Measurements from ENCODE around the gene SEMA3D. TPM values are rescaled to one million over a fixed set of nuclear protein-coding genes. Genes with fewer than 3 reads are reported as not detected.

Gene SEMA3D
- total RNA-seq, 1 donor from 2014 or later: 9.1 TPM

DNA sequence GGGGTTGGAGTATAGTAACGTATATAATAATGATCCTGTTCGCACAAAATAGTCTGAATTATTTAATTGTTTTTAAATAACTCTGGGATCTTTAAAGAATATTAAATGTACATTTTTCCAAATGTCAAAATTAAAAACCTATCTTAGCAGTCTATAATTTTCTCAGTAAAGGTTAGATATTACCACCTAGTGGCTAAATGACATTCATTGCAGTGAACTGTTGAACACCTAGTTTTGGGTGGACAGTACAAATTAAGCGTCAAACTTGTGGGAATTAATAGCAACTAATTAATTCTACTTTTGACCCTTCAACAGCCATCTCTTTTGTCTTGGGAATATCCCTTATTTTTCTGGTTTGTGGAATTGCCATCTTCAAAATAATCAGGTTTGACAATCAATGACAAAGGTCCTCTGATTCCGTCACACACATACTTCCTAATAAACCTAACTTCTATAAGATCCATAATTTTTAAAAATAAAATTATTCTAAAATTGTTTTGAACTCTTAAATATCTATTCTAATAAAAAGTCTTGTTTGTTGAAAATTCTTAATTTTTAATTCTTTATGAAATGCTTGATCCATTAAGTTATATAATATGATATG lies 165.7 kb downstream of the SEMA3D start:
- no peaks in the 10 kb centered on the region for H3K27me3 Mint-ChIP-seq (ENCODE audit: low read depth, unreplicated experiment)
- FAIRE-seq: no peak
- Histone ChIP-seq H3K4me2 (ENCODE audit: low read length) (no peak overlapping the region), H3K4me1 (ENCODE audit: insufficient read depth, low read length) (peaks cover 11% of the 10 kb centered on the region), H3K27me3 (ENCODE audit: insufficient read depth, low read length) (no peaks in the 10 kb centered on the region), H3K79me2 (ENCODE audit: insufficient read depth, low read length) (no peaks in the 10 kb centered on the region), H3K36me3 (ENCODE audit: insufficient read depth, low read length) (no peaks in the 10 kb centered on the region), H2AFZ (ENCODE audit: low read depth, low read length) (no peak overlapping the region), H3K4me3 (ENCODE audit: insufficient read depth, low read depth, low read length) (no peak overlapping the region), H3K9ac (ENCODE audit: low read length) (no peak overlapping the region), H3K9me3 (ENCODE audit: insufficient read depth, low read depth, low read length) (no peaks in the 10 kb centered on the region), H4K20me1 (ENCODE audit: insufficient read depth, low read length) (no peaks in the 10 kb centered on the region), H3K27ac (ENCODE audit: low read depth, low read length) (no peak overlapping the region)
- no peak overlapping the region for H3K27ac Mint-ChIP-seq (ENCODE audit: unreplicated experiment)
- no peak for DNase-seq (ENCODE audit: low read depth)
- TF ChIP-seq, protein P1, sequence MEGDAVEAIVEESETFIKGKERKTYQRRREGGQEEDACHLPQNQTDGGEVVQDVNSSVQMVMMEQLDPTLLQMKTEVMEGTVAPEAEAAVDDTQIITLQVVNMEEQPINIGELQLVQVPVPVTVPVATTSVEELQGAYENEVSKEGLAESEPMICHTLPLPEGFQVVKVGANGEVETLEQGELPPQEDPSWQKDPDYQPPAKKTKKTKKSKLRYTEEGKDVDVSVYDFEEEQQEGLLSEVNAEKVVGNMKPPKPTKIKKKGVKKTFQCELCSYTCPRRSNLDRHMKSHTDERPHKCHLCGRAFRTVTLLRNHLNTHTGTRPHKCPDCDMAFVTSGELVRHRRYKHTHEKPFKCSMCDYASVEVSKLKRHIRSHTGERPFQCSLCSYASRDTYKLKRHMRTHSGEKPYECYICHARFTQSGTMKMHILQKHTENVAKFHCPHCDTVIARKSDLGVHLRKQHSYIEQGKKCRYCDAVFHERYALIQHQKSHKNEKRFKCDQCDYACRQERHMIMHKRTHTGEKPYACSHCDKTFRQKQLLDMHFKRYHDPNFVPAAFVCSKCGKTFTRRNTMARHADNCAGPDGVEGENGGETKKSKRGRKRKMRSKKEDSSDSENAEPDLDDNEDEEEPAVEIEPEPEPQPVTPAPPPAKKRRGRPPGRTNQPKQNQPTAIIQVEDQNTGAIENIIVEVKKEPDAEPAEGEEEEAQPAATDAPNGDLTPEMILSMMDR (IDR thresholded peaks at IDR 0.05; ENCODE audit: insufficient read depth, low read depth, low read length): peak; percentile 51
- TF ChIP-seq EZH2 (IDR thresholded peaks at IDR 0.05; ENCODE audit: insufficient read depth, low read length): no peak
- H3K4me3 Mint-ChIP-seq (ENCODE audit: unreplicated experiment): no peak overlapping the region
- peaks cover 12% of the 10 kb centered on the region for H3K4me1 Mint-ChIP-seq (ENCODE audit: low read depth, unreplicated experiment)
- no peaks in the 10 kb centered on the region for H3K9me3 Mint-ChIP-seq (ENCODE audit: unreplicated experiment)
- no peaks in the 10 kb centered on the region for H3K36me3 Mint-ChIP-seq (ENCODE audit: low read depth, unreplicated experiment)

DNA sequence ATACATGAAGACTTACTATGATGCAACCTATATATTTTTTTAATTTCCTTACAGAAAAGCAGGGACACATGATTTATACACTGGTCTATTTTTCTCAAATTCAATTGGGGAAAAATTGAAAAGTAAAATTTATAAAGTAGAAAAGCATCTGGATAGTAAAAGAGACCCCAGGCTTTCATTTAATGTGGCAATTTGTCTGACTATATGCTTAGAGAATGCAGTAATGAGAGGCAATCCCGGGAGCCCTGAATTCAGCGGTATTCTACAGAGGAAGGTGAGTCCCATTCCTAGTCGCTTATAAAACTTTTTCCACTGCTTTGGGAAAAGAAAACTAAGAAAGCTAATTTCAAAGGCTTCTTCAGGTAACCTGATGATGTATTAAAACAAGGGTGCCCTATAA lies 167.1 kb downstream of the SEMA3D start:
- H3K4me3 ChIP-seq (ENCODE audit: insufficient read depth, low read depth, low read length): no peak overlapping the region
- no peaks in the 10 kb centered on the region for H3K27me3 ChIP-seq (ENCODE audit: insufficient read depth, low read length)
- no peaks in the 10 kb centered on the region for H3K36me3 Mint-ChIP-seq (ENCODE audit: low read depth, unreplicated experiment)
- no peak for TF ChIP-seq EZH2 (IDR thresholded peaks at IDR 0.05; ENCODE audit: insufficient read depth, low read length)
- TF ChIP-seq, protein P1 (IDR thresholded peaks at IDR 0.05; ENCODE audit: insufficient read depth, low read depth, low read length): no peak
- H3K79me2 ChIP-seq (ENCODE audit: insufficient read depth, low read length): no peaks in the 10 kb centered on the region
- peaks cover 2% of the 10 kb centered on the region for H3K4me1 Mint-ChIP-seq (ENCODE audit: low read depth, unreplicated experiment)
- H3K4me2 ChIP-seq (ENCODE audit: low read length): no peak overlapping the region
- FAIRE-seq: no peak
- H3K9ac ChIP-seq (ENCODE audit: low read length): no peak overlapping the region
- no peaks in the 10 kb centered on the region for H3K4me1 ChIP-seq (ENCODE audit: insufficient read depth, low read length)
- H3K36me3 ChIP-seq (ENCODE audit: insufficient read depth, low read length): no peaks in the 10 kb centered on the region
- no peak for DNase-seq (ENCODE audit: low read depth)
- H3K9me3 Mint-ChIP-seq (ENCODE audit: unreplicated experiment): no peaks in the 10 kb centered on the region
- no peaks in the 10 kb centered on the region for H4K20me1 ChIP-seq (ENCODE audit: insufficient read depth, low read length)
- H3K9me3 ChIP-seq (ENCODE audit: insufficient read depth, low read depth, low read length): no peaks in the 10 kb centered on the region
- H2AFZ ChIP-seq (ENCODE audit: low read depth, low read length): no peak overlapping the region
- H3K4me3 Mint-ChIP-seq (ENCODE audit: unreplicated experiment): no peak overlapping the region
- H3K27me3 Mint-ChIP-seq (ENCODE audit: low read depth, unreplicated experiment): no peaks in the 10 kb centered on the region
- no peak overlapping the region for H3K27ac Mint-ChIP-seq (ENCODE audit: unreplicated experiment)
- H3K27ac ChIP-seq (ENCODE audit: low read depth, low read length): no peak overlapping the region

DNA sequence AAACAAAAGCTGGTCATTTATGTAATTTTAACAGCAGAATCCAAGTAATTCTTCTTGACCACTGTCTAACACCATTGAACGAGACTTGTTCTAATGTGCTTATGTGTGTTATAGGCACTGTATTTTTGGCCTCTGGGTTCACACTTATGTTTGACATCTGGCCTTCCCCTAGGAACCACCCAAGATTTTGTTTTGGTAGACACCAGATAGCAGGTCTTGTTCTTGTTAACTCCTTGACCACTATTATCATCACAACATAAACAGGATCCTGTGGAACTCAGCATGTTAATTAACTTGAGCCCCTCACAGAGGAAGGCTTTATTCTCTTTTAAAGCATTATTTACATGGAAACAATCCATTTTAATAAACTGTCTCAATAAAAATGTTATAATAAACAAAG lies 167.7 kb downstream of the SEMA3D start:
- H3K27me3 Mint-ChIP-seq (ENCODE audit: low read depth, unreplicated experiment): no peaks in the 10 kb centered on the region
- H4K20me1 ChIP-seq (ENCODE audit: insufficient read depth, low read length): no peaks in the 10 kb centered on the region
- H3K9ac ChIP-seq (ENCODE audit: low read length): no peak overlapping the region
- no peak overlapping the region for H3K27ac ChIP-seq (ENCODE audit: low read depth, low read length)
- no peak overlapping the region for H3K4me3 Mint-ChIP-seq (ENCODE audit: unreplicated experiment)
- no peak overlapping the region for H3K27ac Mint-ChIP-seq (ENCODE audit: unreplicated experiment)
- no peaks in the 10 kb centered on the region for H3K27me3 ChIP-seq (ENCODE audit: insufficient read depth, low read length)
- FAIRE-seq: no peak
- H3K36me3 ChIP-seq (ENCODE audit: insufficient read depth, low read length): no peaks in the 10 kb centered on the region
- no peaks in the 10 kb centered on the region for H3K9me3 ChIP-seq (ENCODE audit: insufficient read depth, low read depth, low read length)
- no peak overlapping the region for H2AFZ ChIP-seq (ENCODE audit: low read depth, low read length)
- no peaks in the 10 kb centered on the region for H3K4me1 ChIP-seq (ENCODE audit: insufficient read depth, low read length)
- H3K79me2 ChIP-seq (ENCODE audit: insufficient read depth, low read length): no peaks in the 10 kb centered on the region
- H3K4me1 Mint-ChIP-seq (ENCODE audit: low read depth, unreplicated experiment): peaks cover 2% of the 10 kb centered on the region
- no peak overlapping the region for H3K4me3 ChIP-seq (ENCODE audit: insufficient read depth, low read depth, low read length)
- H3K4me2 ChIP-seq (ENCODE audit: low read length): no peak overlapping the region
- H3K9me3 Mint-ChIP-seq (ENCODE audit: unreplicated experiment): no peaks in the 10 kb centered on the region
- no peaks in the 10 kb centered on the region for H3K36me3 Mint-ChIP-seq (ENCODE audit: low read depth, unreplicated experiment)
- TF ChIP-seq, protein P1 (IDR thresholded peaks at IDR 0.05; ENCODE audit: insufficient read depth, low read depth, low read length): no peak
- TF ChIP-seq EZH2 (IDR thresholded peaks at IDR 0.05; ENCODE audit: insufficient read depth, low read length): no peak
- no peak for DNase-seq (ENCODE audit: low read depth)
